WTC11 (cell line): ENCODE measurements around the gene TMEM115. TPM values are rescaled to one million over a fixed set of nuclear protein-coding genes. Genes with fewer than 3 reads are reported as not detected.

Experiments
- ATAC-seq: fragments of 200-7000 bp; cut with Tn5 transposase; 2 replicates; pipeline ENCODE4 v1.10.0; 2021; ENCODE audit warnings: mild to moderate bottlenecking, moderate library complexity
- CTCF ChIA-PET: fragments of 300-600 bp; sonication (Branson Sonifier 250); formaldehyde crosslinking; loops from one replicate; lab custom pipeline; 2021; ENCODE audit warnings: antibody characterized with exemption; lab: Charles Lee
- POLR2A ChIA-PET: fragments of 350-600 bp; sonication (Branson Sonifier 250); formaldehyde crosslinking; loops from one replicate; lab custom pipeline; 2021; ENCODE audit warnings: antibody characterized with exemption; lab: Charles Lee
- DNase-seq: peaks from one replicate; pipeline ENCODE4 v3.0.0; 2021; ENCODE audit warnings: low spot score
- H3K27ac Mint-ChIP-seq: 2 replicates; pipeline ENCODE4 v1.8.0; 2021; ENCODE audit warnings: mixed read lengths
- H3K27me3 Mint-ChIP-seq: 2 replicates; pipeline ENCODE4 v1.8.0; 2021; ENCODE audit warnings: low read depth, mild to moderate bottlenecking, moderate library complexity, mixed read lengths
- H3K36me3 Mint-ChIP-seq: 2 replicates; pipeline ENCODE4 v1.8.0; 2021; ENCODE audit warnings: mixed read lengths
- H3K4me1 Mint-ChIP-seq: 2 replicates; pipeline ENCODE4 v1.8.0; 2022; ENCODE audit warnings: mixed read lengths
- H3K4me3 Mint-ChIP-seq: 2 replicates; pipeline ENCODE4 v1.8.0; 2021; ENCODE audit warnings: mild to moderate bottlenecking, moderate library complexity, mixed read lengths
- H3K9me3 Mint-ChIP-seq: 2 replicates; pipeline ENCODE4 v1.8.0; 2021; ENCODE audit warnings: mixed read lengths
- CREB1 ChIP-seq: sonication (generic); formaldehyde crosslinking; IDR thresholded peaks from 2 replicates; pipeline ENCODE4 v1.8.0; 2023; ENCODE audit warnings: mild to moderate bottlenecking, missing genetic modification reagents
- E2F5 ChIP-seq: sonication (generic); formaldehyde crosslinking; IDR thresholded peaks from 2 replicates; pipeline ENCODE4 v1.8.1; 2022; ENCODE audit warnings: mild to moderate bottlenecking, moderate library complexity, missing genetic modification reagents
- ETV6 ChIP-seq: sonication (generic); formaldehyde crosslinking; IDR thresholded peaks from 2 replicates; pipeline ENCODE4 v1.8.1; 2022; ENCODE audit warnings: mild to moderate bottlenecking, missing genetic modification reagents
- FOXP1 ChIP-seq: sonication (generic); formaldehyde crosslinking; IDR thresholded peaks from 2 replicates; pipeline ENCODE4 v1.8.0; 2022; ENCODE audit warnings: missing genetic modification reagents, mild to moderate bottlenecking, moderate library complexity, borderline replicate concordance
- GABPB1 ChIP-seq: sonication (generic); formaldehyde crosslinking; IDR thresholded peaks from 2 replicates; pipeline ENCODE4 v1.8.1; 2023; ENCODE audit warnings: mild to moderate bottlenecking, missing genetic modification reagents
- JUN ChIP-seq: sonication (generic); formaldehyde crosslinking; IDR thresholded peaks from 2 replicates; pipeline ENCODE4 v1.8.0; 2023; ENCODE audit warnings: mild to moderate bottlenecking, missing genetic modification reagents
- MAX ChIP-seq: sonication (generic); formaldehyde crosslinking; IDR thresholded peaks from 2 replicates; pipeline ENCODE4 v1.8.0; 2022; ENCODE audit warnings: mild to moderate bottlenecking, missing genetic modification reagents
- MYBL2 ChIP-seq: sonication (generic); formaldehyde crosslinking; IDR thresholded peaks from 2 replicates; pipeline ENCODE4 v1.8.1; 2023; ENCODE audit warnings: mild to moderate bottlenecking, moderate library complexity, missing genetic modification reagents
- NFATC4 ChIP-seq: fragments of 250-450 bp; sonication (Bioruptor Pico); IDR thresholded peaks from 2 replicates; pipeline ENCODE4 v1.9.0; 2021; ENCODE audit warnings: mild to moderate bottlenecking
- NFYB ChIP-seq: sonication (generic); formaldehyde crosslinking; conservative IDR thresholded peaks from 2 replicates; pipeline ENCODE4 v1.8.0; 2022; ENCODE audit warnings: low read depth, missing genetic modification reagents
- OVOL2 ChIP-seq: fragments of 250-450 bp; sonication (Bioruptor Pico); IDR thresholded peaks from 2 replicates; pipeline ENCODE4 v1.9.0; 2021; ENCODE audit warnings: mild to moderate bottlenecking, borderline replicate concordance
- PRDM15 ChIP-seq: sonication (generic); formaldehyde crosslinking; IDR thresholded peaks from 2 replicates; pipeline ENCODE4 v1.8.0; 2022; ENCODE audit warnings: missing genetic modification reagents
- RELA ChIP-seq: sonication (generic); formaldehyde crosslinking; IDR thresholded peaks from 2 replicates; pipeline ENCODE4 v1.8.1; 2022; ENCODE audit warnings: missing genetic modification reagents, mild to moderate bottlenecking, borderline replicate concordance
- RORB ChIP-seq: fragments of 250-450 bp; sonication (Bioruptor Pico); IDR thresholded peaks from 2 replicates; pipeline ENCODE4 v1.9.0; 2021; ENCODE audit warnings: mild to moderate bottlenecking
- SMAD3 ChIP-seq: sonication (generic); formaldehyde crosslinking; IDR thresholded peaks from 2 replicates; pipeline ENCODE4 v1.8.0; 2022; ENCODE audit warnings: missing genetic modification reagents, mild to moderate bottlenecking, borderline replicate concordance
- SP1 ChIP-seq: sonication (generic); formaldehyde crosslinking; conservative IDR thresholded peaks from 2 replicates; pipeline ENCODE4 v1.8.1; 2022; ENCODE audit warnings: missing genetic modification reagents
- TCF7 ChIP-seq: sonication (generic); formaldehyde crosslinking; IDR thresholded peaks from 2 replicates; pipeline ENCODE4 v1.8.0; 2022; ENCODE audit warnings: mild to moderate bottlenecking, low read depth, missing genetic modification reagents, moderate library complexity
- TEAD1 ChIP-seq: sonication (generic); formaldehyde crosslinking; IDR thresholded peaks from 2 replicates; pipeline ENCODE4 v1.8.0; 2022; ENCODE audit warnings: mild to moderate bottlenecking, missing genetic modification reagents
- TP53 ChIP-seq: sonication (generic); formaldehyde crosslinking; IDR thresholded peaks from 2 replicates; pipeline ENCODE4 v1.8.1; 2023; ENCODE audit warnings: mild to moderate bottlenecking, missing genetic modification reagents
- USF1 ChIP-seq: sonication (generic); formaldehyde crosslinking; IDR thresholded peaks from 2 replicates; pipeline ENCODE4 v1.8.0; 2022; ENCODE audit warnings: mild to moderate bottlenecking, missing genetic modification reagents
- ZNF121 ChIP-seq: sonication (generic); formaldehyde crosslinking; IDR thresholded peaks from 2 replicates; pipeline ENCODE4 v1.8.0; 2023; ENCODE audit warnings: missing genetic modification reagents
- ZNF232 ChIP-seq: sonication (generic); formaldehyde crosslinking; IDR thresholded peaks from 2 replicates; pipeline ENCODE4 v1.8.0; 2022; ENCODE audit warnings: mild to moderate bottlenecking, missing genetic modification reagents
- ZNF263 ChIP-seq: sonication (generic); formaldehyde crosslinking; IDR thresholded peaks from 2 replicates; pipeline ENCODE4 v1.8.1; 2022; ENCODE audit warnings: low read depth, mild to moderate bottlenecking, moderate library complexity, missing genetic modification reagents
- ZNF281 ChIP-seq: sonication (generic); formaldehyde crosslinking; IDR thresholded peaks from 2 replicates; pipeline ENCODE4 v1.8.0; 2023; ENCODE audit warnings: mild to moderate bottlenecking, missing genetic modification reagents
- ZNF423 ChIP-seq: fragments of 250-450 bp; sonication (Bioruptor Pico); IDR thresholded peaks from 2 replicates; pipeline ENCODE4 v2.1.2; 2022; ENCODE audit warnings: mild to moderate bottlenecking, moderate library complexity
- total RNA-seq: library from RNA; stranded (reverse); gene quantifications from 3 replicates; pipeline ENCODE4 v1.2.3, GENCODE V29; 2021
- TF ChIP-seq, protein P1 (sequence below): sonication (generic); formaldehyde crosslinking; IDR thresholded peaks from 2 replicates; pipeline ENCODE4 v1.8.1; 2023; ENCODE audit warnings: mild to moderate bottlenecking, missing genetic modification reagents
- TF ChIP-seq, protein P2 (sequence below): sonication (generic); formaldehyde crosslinking; IDR thresholded peaks from 2 replicates; pipeline ENCODE4 v1.8.1; 2023; ENCODE audit warnings: mild to moderate bottlenecking, missing genetic modification reagents, moderate library complexity

The TMEM115 gene
- total RNA-seq, 1 experiment from 2014 or later: 30.0 TPM

DNA sequence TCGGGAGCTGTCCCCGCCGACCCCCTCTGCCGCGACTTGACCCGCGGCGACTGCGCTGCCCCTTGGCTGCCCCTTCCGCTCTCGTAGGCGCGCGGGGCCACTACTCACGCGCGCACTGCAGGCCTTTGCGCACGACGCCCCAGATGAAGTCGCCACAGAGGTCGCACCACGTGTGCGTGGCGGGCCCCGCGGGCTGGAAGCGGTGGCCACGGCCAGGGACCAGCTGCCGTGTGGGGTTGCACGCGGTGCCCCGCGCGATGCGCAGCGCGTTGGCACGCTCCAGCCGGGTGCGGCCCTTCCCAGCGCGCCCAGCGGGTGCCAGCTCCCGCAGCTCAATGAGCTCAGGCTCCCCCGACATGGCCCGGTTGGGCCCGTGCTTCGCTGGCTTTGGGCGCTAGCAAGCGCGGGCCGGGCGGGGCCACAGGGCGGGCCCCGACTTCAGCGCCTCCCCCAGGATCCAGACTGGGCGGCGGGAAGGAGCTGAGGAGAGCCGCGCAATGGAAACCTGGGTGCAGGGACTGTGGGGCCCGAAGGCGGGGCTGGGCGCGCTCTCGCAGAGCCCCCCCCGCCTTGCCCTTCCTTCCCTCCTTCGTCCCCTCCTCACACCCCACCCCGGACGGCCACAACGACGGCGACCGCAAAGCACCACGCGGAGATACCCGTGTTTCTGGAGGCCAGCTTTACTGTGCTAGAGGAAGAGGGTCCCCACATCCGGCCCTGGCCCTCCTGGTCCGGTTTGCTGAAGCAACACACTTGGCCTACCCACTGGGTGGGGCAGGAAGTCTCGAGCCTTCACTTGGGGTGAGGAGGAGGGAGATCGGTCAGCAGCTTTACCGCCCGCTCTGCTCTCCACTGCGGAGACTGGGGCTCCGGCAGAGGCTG lies 18.6 kb downstream of the TMEM115 start, which contains the start of gene RASSF1:
Gene RASSF1 (minus strand): TSS at position 389 of the 882 bp plus-strand sequence. CDS start 31 bp downstream, at position 358.
- Mint-ChIP-seq H3K4me3 (peak within 1 kb of the TSS; percentile 95), H3K27me3 (peaks cover 77% of the 10 kb centered on the region), H3K36me3 (no peaks in the 10 kb centered on the region), H3K9me3 (no peaks in the 10 kb centered on the region), H3K27ac (no peak within 1 kb of the TSS), H3K4me1 (peaks cover 33% of the 10 kb centered on the region)
- ATAC-seq: peak; percentile 0; the same call in 1 of the 2 replicates
- ChIA-PET POLR2A (no interaction called here), CTCF (interaction anchor here (0.6 to 1.9 kb wide), 15 partner anchors 10 to 276 kb away, joined by 3 to 10 read pairs (median 4); partner anchors contain the start of genes CISH, CYB561D2, HYAL1 and HYAL3)
- peak; percentile 59 for DNase-seq
- TF ChIP-seq ETV6: peak; percentile 40
- TF ChIP-seq NFYB (CRISPR knock-in tag): no peak
- TF ChIP-seq ZNF423: peak; percentile 29; the same call in 1 of the 2 replicates
- 0 out of 2 replicates have a peak, but pooled peaks have one; percentile 56 for TF ChIP-seq JUN (CRISPR knock-in tag)
- peak; percentile 22; the same call in 1 of the 2 replicates for TF ChIP-seq ZNF263 (CRISPR knock-in tag)
- no peak for TF ChIP-seq NFATC4
- 0 out of 2 replicates have a peak, but pooled peaks have one; percentile 23 for TF ChIP-seq RELA (CRISPR knock-in tag)
- peak; percentile 85 for TF ChIP-seq MYBL2 (CRISPR knock-in tag)
- no peak for TF ChIP-seq RORB (CRISPR knock-in tag)
- no peak for TF ChIP-seq OVOL2 (CRISPR knock-in tag)
- TF ChIP-seq, protein P1, sequence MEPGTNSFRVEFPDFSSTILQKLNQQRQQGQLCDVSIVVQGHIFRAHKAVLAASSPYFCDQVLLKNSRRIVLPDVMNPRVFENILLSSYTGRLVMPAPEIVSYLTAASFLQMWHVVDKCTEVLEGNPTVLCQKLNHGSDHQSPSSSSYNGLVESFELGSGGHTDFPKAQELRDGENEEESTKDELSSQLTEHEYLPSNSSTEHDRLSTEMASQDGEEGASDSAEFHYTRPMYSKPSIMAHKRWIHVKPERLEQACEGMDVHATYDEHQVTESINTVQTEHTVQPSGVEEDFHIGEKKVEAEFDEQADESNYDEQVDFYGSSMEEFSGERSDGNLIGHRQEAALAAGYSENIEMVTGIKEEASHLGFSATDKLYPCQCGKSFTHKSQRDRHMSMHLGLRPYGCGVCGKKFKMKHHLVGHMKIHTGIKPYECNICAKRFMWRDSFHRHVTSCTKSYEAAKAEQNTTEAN (CRISPR knock-in tag): peak; percentile 77; the same call in 1 of the 2 replicates
- TF ChIP-seq CREB1 (CRISPR knock-in tag): no peak
- peak; percentile 86; the same call in 1 of the 2 replicates for TF ChIP-seq ZNF232 (CRISPR knock-in tag)
- no peak for TF ChIP-seq GABPB1 (CRISPR knock-in tag)
- TF ChIP-seq TCF7 (CRISPR knock-in tag): peak; percentile 87
- peak; percentile 85; the same call in 1 of the 2 replicates for TF ChIP-seq E2F5 (CRISPR knock-in tag)
- 0 out of 2 replicates have a peak, but pooled peaks have one; percentile 30 for TF ChIP-seq SMAD3 (CRISPR knock-in tag)
- peak; percentile 85; the same call in 1 of the 2 replicates for TF ChIP-seq MAX (CRISPR knock-in tag)
- 0 out of 2 replicates have a peak, but pooled peaks have one; percentile 67 for TF ChIP-seq TEAD1 (CRISPR knock-in tag)
- TF ChIP-seq USF1 (CRISPR knock-in tag): peak; percentile 53; the same call in 1 of the 2 replicates
- TF ChIP-seq PRDM15: peak; percentile 24; the same call in 1 of the 2 replicates
- peak; percentile 13; the same call in 1 of the 2 replicates for TF ChIP-seq ZNF121 (CRISPR knock-in tag)
- TF ChIP-seq ZNF281 (CRISPR knock-in tag): 0 out of 2 replicates have a peak, but pooled peaks have one; percentile 19
- peak; percentile 60 for TF ChIP-seq SP1 (CRISPR knock-in tag)
- TF ChIP-seq FOXP1: peak; percentile 76
- TF ChIP-seq TP53 (CRISPR knock-in tag): peak; percentile 61
- TF ChIP-seq, protein P2, sequence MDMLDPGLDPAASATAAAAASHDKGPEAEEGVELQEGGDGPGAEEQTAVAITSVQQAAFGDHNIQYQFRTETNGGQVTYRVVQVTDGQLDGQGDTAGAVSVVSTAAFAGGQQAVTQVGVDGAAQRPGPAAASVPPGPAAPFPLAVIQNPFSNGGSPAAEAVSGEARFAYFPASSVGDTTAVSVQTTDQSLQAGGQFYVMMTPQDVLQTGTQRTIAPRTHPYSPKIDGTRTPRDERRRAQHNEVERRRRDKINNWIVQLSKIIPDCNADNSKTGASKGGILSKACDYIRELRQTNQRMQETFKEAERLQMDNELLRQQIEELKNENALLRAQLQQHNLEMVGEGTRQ (CRISPR knock-in tag): 0 out of 2 replicates have a peak, but pooled peaks have one; percentile 7
